Ammon's horn (tissue), 1 donor: ENCODE measurements around the gene ECHDC3.
"Not testable (repeated sequence)": the region's sequence is repeated elsewhere in the genome, so short reads cannot be mapped to it uniquely, and the experiment has no call there.

Source experiments
- DNase-seq: peaks from one replicate; pipeline ENCODE4 v3.0.0-alpha.2; 2016; ENCODE audit warnings: low spot score

ECHDC3 gene

GRCh38 chr10:11715815-11716494 lies 26.2 kb upstream of the ECHDC3 start:
- DNase-seq: no peak

GRCh38 chr10:11716686-11717085 lies 25.5 kb upstream of the ECHDC3 start:
- DNase-seq: no peak

DNA sequence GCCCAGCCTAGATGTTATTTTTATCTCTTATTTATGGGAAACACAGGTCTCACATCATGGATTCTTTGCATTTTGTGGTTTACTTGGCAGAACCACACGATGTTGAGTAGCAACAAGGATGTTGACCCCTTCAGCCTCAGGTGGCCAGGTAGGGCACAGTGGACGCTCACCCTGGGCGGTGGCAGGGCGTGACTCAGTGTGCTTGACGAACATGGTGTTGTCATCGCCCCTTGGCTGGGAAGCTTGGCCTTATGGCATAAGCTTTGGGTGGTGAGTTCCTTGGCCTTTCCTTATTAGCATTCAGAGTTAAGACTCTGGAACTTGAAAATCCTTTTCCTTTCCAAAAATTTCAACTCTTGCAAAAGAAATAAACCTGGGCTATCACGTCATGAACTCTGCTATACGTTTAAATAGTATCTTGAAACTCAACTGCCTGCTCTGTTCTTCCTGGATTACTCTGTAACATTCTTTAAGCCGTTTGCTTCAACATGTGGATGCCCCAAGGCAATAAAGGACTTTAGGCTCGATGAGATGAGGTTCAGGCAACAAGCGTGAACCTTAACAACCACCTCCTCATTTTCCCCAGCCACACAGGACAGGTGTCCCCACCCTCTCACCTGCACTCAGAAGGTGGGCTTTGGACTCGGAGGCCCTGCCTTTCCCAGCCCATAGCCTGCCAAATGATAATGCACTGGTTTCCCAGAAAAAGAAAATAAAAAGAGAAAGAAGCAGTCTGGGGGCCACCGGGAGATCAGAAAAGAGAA lies 22.5 kb upstream of the ECHDC3 start:
- no peak for DNase-seq

- DNase-seq: peak; percentile 61
Observed at GRCh38 chr10:11720260-11720741, 21.9 kb upstream of the ECHDC3 start.

GRCh38 chr10:11721806-11722205 lies 20.4 kb upstream of the ECHDC3 start:
- DNase-seq: no peak

GRCh38 chr10:11723359-11723758 lies 18.8 kb upstream of the ECHDC3 start:
- no peak for DNase-seq

DNA sequence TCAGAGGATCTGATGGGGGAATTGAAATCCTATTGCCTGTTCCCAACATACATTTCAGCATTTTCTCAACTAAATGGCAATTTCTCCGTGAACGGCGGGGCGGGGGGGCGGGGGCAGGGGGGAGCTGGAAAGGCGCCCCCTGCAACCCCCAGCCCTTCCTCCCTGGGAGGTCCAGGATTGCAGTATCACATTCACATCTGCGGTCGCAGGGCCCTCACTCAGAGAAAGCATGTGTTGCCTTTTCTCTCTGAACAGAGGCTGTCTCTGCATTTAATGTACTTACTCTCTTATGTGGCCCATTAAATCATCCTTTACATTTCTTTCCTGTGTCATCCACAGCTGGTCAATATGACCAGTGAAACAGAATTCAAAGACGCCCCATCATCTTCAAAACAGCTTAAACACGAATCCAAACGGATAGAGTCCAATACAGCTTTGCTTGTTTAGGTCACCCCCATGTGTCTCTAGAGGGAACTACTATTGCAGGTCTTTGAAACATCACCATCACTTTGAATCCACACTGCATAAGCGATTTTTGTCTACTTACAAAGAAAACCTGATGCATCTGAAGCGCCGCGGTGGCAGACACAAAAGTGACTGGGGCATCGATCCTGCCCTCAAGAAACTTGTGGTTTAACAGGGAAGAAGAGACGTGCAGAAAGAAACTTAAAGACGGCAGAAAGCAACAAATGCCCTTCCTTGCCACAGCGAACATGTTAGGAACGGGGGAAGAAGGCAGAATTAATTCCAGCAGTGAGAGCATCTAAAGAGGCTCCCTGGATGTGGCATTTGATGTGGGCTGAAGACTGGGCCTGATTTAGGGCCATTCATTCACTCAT lies 17.0 kb upstream of the ECHDC3 start:
- DNase-seq: peak; percentile 76

- no peak for DNase-seq
Observed at GRCh38 chr10:11725912-11726311, 16.3 kb upstream of the ECHDC3 start.

DNA sequence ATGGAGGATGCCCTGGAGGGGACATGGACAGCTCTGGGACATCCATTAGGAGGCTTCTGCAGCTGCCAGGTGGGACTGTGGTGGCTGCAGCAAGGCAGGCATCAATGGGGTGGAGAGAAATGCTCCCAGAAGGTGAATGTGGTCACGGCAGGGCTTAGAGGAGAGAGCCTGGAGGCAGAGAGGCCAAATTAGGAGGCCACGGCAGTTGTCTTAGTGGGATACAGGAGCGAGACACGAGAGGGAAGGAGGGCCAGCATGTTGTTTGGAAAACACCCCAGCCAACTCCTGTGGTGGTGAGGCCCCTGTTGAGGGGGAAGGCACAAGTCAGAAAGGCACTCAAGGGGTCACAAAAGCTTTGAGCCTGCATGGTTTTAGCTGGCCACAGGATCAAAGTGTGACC lies 14.6 kb upstream of the ECHDC3 start:
- no peak for DNase-seq

GRCh38 chr10:11728353-11728752 lies 13.8 kb upstream of the ECHDC3 start:
- no peak for DNase-seq

DNA sequence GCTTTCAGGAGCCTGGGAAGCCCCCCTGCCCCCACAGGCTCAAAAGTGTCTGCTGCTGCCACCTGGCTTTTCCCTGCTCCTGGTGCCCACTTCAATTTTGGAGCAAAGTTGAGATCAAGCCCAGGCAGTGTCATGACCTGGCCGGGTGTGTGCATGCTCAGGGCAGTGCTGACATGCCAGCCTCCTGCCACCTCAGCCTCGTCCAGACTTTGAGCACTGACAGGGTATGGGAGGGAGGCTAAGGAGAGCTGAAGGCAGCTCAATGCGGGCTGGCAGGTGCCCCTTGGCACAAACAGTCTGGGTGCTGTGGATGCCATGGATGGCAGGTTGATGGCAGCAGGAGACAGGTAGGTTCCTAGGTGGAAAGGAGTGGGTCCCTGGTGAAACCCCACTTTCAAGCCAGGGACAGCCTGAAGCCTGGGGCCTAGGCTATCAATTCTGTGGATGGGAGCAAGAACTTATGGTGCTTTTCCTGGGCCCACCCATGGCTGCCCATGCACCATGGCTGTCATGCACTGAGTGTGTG lies 12.3 kb upstream of the ECHDC3 start:
- no peak for DNase-seq

GRCh38 chr10:11730779-11731178 lies 11.4 kb upstream of the ECHDC3 start:
- DNase-seq: no peak

- not testable (repeated sequence) for DNase-seq
Observed at GRCh38 chr10:11736767-11737166, 5.4 kb upstream of the ECHDC3 start.

DNA sequence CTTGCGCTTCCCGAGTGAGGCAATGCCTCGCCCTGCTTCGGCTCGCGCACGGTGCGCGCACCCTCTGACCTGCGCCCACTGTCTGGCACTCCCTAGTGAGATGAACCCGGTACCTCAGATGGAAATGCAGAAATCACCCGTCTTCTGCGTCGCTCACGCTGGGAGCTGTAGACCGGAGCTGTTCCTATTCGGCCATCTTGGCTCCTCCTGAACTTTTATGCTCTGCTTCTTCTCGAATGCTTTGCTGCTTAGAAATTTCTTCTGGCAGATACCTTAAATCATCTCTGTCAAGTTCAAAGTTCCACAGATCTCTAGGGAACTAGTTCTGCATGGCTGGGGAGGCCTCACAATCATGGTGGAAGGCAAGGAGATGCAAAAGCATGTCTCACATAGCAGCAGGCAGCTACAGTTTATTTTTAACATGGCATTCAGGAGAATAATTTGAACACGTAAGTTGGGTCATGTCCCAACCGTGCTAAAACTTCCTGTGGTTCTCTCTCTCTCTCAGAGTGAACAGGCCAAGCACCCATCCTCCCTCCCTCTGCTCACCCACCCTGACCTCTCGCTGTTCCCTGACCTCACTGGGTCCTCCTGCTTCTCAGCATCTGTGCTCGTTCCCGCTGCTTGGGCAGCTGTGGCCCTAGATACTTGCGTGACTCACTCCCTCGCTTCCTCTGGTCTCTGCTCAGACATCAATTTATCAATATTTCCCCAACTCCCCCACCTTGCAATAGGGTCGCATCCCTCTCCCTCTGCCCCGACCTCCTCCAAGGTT lies 4.7 kb upstream of the ECHDC3 start:
- not testable (repeated sequence) for DNase-seq

GRCh38 chr10:11740907-11741306 lies 1.3 kb upstream of the ECHDC3 start:
- DNase-seq: no peak

- no peak for DNase-seq
Observed at GRCh38 chr10:11741608-11742007, 574 bp upstream of the ECHDC3 start.

- DNase-seq: no peak
Observed at GRCh38 chr10:11742779-11743298, 657 bp downstream of the ECHDC3 start.

DNA sequence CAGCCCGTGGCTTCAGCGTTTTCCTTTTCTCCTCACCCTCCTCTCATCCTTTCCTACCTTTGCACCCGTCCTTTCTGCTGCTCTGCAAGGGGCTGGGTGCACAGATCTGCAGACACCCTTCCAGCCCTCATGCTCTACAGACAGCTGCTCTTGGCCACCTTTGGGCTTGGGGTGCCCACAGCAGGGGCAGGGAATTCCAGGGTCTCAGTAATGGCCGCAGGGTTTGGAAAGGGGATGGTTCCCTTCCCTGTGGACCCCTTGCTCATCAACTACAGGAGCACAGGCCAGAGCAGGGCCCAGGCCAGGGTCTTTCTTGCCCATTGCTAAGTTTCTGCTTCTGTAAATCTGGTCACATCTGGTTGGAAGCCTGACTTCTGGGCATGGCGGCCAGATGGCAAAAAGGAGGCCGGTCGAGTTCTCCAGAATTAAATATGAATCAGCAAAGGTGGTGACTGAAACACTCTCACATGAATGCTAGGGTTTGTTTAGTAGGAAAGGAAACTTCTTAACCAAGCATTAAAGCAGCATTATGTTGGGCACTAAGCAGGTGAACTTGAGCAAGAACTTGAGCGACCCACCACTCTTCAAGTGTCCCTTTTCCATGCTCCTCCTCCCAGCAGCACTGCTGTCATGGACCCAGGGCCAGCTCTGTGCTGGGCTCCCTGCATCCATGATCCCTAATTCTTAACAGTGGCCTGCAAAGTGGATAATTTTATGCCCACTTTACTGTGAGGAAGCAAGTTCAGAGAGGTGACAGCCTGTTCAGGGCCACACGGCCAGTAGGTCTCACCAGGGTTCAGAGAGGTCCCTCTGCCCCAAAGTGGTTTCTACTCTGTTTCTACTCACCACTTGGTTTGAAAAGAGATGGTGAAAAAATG lies 1.5 kb downstream of the ECHDC3 start:
- DNase-seq: no peak

- DNase-seq: no peak
Observed at GRCh38 chr10:11745045-11745444, 2.9 kb downstream of the ECHDC3 start.

- DNase-seq: peak; percentile 35
Observed at GRCh38 chr10:11746883-11747539, 4.8 kb downstream of the ECHDC3 start.
